ENCODE results near the gene CCDC110.

The CCDC110 gene

DNA sequence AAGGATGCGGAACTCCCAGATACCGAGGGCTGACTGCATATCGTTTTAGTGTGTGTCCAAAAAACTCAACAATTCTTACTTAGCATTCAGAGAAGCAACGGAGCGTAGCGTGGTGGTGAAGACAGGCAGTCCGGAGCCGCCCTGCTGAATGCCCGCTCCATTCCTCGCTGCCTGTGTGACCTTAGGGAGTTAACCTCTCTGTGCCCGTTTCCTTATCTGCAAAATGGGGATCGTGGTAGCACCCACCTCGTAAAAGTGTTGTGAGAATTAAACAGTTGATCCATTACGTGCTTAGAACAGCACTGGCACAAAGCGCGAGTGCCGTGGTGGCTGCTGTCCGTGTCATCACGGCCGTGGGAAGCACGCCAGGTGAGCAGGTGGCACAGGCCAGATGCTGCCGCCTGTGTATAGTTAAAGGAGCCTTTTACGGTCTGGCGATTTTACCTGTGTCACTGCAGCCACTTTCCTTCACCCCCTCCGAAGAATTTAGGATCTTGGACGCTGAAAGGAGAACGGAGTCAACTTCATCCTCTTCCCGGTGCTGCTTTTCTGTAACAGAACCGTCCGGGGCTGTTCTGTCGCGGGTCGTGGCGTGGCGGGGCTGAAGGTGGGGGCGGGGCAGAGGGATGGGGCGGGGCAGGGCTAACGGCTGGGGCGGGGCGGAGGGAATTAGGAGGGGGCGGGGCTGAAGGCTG, 885 bp downstream of the CCDC110 start:
- DNase-seq: peak; percentile 83

DNA sequence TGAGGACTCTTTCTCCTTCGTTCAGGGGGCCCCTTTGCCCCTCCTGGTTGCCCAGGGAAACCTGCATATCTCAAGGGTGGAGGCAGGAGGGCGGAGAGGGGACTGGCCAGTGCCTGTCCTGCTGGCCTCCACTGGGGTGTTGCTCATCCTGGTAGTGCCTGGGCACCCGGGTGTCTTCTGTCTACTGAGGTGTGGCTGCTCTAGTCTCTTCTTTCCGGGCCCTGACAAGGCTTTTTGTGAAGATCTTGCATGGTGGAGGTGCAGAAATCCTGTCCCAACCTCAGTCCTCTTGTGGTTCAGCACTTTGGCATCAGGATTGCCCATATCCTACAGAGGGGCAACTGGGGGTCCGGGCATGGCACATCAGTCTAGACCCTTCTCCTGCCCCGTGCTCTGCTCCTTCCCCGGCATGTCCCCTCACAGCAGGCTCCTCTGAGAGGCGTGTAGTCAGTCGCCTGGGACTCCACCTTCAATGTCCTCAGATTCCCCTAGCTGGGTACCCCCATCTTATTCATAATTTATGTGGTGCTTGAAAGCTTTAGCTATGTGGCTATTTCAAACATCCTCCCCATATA, 1.9 kb downstream of the CCDC110 start:
- DNase-seq: no peak

DNA sequence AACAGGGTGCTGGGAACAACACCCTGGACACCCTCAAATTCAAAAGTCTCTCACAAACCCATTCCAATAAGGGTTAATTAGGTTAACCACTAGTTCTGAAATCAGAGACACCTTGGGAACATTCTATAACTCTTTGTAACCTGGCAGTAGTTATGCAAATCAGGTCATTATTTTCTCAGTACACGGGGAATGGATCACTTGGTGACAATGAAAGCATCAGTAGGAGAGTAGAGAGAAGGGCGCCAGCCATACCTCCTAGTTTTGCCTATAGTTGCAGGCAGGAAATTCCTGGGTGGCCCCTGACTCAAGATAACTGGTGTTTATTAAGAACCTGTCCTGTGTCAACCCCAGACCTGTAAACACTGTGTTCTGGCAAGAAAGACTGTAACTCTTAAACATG, 2.5 kb downstream of the CCDC110 start:
- no peak for DNase-seq

DNA sequence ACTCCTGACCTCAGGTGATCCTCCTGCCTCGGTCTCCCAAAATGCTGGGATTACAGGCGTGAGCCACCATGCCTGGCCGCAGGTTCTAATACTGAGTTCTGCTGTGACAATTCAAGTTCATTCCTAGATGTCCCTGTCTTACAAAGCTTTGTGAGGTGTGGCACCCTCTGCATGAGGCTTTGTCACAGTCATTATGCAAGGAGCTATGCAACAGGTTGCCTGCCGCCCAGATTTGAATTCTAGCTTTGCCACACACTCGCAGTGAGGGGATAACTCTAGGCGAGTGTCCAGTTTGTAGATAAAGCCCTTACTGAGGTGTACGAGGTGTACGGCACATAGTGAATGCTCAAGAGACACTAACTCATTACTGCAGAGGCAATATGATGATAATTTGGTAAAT, 3.5 kb downstream of the CCDC110 start:
- no peak for DNase-seq

DNA sequence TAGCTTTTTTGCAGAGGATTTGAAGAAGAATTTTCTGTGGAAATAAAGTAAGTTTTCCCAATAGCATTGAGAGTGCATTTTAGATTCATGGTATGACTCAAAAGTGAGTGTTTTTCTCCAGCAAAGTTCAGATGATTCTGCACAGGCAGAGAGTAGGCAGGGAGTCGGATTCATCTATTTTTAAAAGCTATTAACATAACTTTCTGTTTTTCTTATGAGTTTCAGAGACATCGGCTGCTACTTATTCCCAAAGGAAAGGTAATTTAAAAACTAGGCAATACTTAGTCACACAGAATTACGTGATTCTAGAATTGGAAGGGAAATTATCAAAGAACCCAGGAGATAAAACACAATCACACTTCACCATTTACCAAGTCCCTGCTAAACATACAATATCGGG, 4.4 kb downstream of the CCDC110 start:
- DNase-seq: no peak

DNA sequence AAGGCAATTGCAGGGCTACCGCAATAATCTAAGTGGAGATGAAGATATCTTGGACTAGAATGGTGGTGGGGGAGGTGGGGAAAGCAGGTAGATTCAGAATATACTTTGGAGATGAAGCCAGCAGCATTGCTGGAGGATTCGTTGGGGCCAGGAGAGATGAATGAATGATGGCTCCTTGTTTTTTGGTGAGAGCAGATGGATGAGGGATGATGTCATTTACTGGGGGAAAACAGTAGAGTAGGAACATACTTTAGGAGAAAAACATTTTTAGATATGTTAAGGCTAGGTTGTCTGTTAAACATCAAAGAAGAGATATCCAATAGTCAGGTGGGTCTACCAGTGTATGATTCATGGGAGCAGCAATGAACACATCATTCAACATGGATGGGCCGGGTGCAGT, 5.8 kb downstream of the CCDC110 start:
- no peak for DNase-seq

DNA sequence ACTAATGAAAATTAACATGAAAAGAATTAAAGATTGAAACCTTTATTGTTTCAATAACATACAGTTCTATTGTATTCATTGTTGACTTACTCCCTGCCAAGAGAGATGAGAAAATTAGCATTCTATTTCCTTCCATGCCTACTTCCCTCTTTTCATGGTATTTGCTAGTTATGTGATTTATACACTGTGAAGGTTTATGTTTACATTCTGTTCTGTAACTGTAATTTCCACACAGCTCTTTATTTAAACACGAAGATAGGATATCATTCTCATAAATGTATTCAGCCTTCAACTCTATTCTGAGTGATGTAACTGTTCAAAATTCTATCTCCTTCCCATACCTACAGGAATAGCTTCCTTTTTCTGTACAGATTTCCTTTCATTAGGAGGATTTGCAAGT, 6.6 kb downstream of the CCDC110 start:
- DNase-seq: no peak

DNA sequence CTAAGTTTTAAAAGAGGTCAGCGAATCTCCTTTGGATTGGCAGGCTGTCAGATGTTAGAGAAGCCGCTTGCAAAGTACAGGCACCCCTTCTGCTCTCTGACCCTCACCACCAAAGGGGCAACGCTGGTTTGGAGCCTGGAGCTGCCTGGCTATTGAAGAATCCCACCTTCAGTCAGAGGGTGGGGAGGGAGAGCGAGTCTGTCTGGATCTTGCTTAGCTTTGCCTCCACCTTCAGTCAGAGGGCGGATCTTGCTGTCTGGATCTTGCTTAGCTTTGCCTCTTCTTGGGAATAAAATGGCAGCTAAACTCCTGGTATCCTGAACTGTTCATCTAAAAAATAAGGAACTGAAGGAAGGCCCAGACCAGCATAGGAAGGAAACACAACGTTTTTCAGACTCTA, 7.3 kb downstream of the CCDC110 start:
- DNase-seq: no peak

DNA sequence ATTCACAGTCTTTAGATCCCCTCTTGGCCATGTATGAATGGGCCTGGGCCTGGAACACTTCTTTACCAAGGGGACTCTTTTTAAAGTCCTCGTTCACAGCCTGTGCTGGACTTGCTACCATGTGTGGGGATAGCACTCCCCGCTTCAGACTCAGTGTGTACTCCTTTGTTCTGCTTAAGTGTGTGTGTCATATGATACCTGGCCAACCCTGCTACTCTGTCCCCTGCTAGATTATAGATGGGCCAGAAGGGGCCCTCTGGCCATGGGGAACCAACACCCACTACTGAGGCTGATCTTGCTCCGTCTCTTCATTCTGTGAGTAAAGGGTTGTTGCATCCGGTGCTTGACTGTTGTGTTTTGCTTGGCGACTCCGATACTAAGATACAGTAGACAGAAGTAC, 8.0 kb downstream of the CCDC110 start:
- DNase-seq: no peak

DNA sequence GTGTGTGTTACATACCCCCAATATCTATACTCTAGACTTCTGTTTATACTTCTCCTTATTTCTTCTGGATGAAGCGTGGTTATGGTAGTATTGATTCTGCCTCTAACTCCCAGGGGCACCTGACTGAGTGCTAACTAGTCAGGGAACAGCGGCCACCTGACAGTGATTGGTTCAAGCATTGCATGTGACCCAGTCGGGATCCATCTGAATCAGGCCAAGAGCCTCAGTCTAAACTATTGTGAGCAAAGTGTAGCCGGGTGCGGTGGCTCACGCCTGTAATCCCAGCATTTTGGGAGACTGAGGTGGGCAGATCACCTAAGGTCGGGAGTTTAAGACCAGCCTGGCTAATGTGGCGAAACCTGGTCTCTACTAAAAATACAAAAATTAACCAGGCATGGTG, 10.0 kb downstream of the CCDC110 start:
- DNase-seq: no peak

DNA sequence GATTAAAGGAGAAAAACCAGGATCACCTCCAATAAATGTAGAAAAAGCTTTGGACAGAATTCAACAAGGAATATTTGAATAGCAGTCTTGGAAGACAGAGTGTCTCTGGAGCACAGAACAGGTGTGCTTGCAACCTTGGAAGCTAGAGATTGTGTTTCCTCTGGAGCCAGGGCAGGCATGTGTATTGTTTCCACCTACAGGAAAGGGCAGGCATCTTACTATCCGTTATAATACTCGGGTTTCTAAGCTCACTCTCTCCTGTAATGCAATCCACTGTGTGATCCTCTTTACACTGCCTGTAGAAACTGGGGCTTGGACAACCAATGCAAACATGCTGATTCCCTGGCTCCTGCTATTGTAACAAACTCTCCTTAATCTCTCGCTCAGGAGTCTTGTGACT, 14.4 kb downstream of the CCDC110 start:
- no peak for DNase-seq

DNA sequence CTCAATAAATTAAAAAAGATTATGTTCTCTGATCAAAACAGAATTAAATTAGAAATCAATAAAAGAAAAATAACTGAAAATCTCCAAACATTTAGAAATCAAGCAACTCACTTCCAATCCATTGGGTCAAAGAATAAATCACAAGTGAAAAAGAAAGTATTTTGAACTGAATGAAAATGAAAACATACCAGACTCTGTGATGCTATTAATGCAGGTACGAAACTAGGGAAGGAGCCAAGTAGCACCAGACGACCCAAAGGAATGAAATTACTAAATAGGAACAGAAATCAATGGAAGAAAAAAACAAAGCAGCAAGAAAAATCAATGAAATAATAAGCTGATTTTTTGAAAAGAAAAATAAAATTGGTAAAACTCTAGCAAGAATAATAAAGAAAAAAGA, 15.4 kb downstream of the CCDC110 start:
- DNase-seq: no peak

DNA sequence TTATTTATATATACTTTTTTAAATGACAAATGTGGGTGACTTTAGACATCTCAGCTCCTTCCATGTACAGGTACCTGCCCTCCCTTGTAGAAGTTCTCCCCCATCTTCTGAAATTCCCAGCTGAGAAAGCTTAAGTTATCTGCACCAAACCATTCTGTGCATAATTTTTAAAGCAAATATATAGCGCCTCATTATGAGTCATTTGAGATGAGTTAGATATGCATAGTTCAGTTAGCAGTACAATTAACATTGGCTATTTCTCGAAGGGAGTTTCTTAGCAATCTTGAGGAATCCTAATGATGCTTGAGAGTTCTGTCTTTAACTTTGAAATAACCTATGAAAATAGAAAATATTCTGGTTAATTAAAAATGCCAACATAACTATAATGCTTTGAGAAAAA, 26.3 kb downstream of the CCDC110 start:
- DNase-seq: no peak

DNA sequence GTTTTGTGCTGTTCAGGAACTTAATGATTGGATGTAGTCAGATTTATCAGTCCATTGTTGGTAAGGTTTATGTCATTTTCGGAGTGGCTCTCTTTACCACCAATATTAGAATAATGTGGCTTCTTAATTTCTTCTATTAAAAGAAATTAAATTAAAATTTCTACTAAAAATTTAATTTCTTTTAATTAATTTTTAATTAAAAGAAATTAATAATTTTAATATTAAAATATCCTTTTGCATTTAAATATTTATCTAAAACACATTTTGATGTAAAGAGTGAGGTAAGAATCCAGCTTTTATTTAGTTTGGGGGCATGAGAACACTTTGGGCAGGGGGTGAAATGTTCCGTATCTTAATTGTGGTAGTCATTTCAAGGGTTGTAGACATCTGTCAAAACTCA, 30.1 kb downstream of the CCDC110 start:
- no peak for DNase-seq

DNA sequence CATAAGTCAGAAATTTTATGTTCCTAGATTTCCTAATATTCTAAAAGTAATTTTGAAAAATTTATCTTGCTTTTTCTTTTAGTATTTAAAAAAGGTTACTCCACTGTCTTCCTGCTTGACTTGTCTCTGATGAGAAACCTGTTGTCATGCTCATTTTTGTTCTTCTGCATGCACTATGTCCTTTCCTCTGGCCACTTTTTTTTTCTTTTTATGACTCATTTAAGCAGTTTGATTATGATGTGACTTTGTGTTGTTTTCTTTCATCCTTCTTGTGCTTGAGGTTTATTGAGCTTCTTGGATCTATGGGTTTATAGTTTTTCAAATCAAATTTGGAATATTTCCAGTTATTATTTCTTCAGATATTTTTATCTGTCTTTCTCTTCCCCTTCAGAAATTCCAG, 33.7 kb downstream of the CCDC110 start:
- no peak for DNase-seq

DNA sequence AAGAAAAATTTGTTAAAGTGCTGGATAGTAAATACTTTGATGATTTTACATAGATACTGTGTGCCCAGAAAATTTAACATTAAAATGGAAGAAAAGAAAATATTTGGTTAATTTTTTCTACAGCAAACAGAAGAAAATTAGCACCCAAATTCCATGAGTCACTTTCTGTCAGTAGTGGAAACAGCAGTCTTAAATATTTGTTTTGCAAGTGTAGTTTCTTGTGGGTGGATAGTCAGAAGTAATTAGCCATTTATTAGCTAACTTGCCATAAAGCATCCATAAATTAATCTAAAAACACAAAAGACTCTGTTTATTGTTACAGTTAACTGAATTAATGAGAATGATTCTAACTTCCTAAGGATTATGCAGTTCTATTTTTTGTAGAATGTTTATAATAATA, 36.1 kb downstream of the CCDC110 start:
- DNase-seq: no peak

DNA sequence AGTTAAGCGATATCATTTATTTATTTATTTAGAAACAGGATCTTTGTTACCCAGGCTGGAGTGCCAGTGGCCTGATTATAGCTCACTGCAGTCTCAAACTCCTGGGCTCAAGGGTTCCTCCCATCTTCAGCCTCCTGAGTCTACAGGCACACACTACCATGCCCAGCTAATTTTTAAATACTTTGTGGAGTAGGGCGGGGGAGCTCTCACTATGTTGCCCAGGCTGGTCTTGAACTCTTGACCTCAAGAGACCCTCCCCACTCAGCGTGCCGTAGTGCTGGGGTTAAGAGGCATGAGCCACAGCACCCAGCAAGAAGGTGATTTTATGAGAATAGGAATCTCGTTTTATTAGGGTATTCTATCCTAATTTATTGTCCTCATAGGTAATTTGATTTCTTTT, 41.9 kb downstream of the CCDC110 start:
- no peak for DNase-seq

DNA sequence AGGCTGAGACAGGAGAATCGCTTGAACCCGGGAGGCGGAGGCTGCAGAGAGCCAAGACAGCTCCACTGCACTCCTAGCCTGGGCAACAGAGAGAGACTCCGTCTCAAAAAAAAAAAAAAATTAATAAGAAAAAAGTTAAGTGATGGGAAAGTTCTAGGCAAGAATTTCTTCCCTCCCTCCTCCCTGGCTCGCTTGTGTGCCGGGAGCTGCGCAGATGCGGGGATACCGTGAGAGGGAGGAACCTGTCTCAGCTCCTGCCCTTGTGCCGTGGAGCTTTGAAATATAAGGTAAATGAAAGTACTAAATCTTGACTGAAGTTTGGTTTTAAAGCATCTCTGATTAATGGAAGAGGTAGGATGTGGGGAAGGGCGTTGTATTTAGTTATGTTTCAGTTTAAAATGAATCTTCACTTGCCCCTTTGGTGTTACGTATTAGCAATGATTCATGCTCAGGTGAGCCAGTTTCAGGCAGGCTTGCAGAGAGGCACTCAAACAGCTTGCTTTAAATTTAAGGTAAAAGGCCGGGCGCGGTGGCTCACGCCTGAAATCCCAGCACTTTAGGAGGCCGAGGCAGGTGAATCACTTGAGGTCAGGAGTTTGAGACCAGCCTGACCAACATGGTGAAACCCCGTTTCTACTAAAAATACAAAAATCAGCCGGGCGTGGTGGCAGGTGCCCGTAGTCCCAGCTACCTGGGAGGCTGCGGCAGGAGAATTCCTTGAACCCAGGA, 44.4 kb downstream of the CCDC110 start:
- no peak for DNase-seq

DNA sequence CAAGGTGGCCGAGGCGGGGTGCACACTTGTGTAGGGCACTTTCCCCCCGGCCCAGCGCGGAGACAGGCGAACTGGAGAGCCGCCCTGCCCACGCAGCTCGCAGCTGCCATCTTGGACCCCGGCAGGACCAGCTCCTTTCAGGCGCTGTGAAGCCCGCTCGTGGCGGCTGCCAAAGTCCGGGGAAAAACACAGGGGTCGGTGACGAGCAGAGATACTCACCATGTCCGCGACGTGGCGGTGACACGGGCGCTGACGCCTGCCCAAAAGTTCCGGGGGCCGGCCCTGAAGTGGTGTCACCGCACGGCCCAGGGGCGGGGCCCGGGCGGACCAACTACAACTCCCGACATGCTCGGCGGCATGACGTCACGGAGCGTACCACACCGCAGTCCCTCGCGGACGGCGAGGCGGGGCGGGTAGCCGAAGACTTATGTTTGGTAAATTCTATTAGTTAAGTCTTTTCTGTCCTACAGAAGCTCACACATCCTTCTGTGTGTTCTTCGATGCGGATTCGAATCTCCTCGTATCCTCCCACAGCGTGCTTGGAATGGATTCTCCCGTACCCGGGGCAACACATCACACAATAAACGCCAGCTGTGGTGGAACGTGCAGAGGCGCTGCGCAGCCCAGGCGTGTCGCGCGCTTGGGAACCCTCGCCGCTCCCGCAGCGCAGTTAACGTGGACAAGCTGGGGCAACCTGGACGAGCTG, 45.7 kb downstream of the CCDC110 start, which contains the start of gene UFSP2:
TSS of gene UFSP2 (minus strand) at position 318 of the 706 bp plus-strand sequence. CDS start at position 222, 96 bp downstream.
- peak; percentile 96 for DNase-seq

DNA sequence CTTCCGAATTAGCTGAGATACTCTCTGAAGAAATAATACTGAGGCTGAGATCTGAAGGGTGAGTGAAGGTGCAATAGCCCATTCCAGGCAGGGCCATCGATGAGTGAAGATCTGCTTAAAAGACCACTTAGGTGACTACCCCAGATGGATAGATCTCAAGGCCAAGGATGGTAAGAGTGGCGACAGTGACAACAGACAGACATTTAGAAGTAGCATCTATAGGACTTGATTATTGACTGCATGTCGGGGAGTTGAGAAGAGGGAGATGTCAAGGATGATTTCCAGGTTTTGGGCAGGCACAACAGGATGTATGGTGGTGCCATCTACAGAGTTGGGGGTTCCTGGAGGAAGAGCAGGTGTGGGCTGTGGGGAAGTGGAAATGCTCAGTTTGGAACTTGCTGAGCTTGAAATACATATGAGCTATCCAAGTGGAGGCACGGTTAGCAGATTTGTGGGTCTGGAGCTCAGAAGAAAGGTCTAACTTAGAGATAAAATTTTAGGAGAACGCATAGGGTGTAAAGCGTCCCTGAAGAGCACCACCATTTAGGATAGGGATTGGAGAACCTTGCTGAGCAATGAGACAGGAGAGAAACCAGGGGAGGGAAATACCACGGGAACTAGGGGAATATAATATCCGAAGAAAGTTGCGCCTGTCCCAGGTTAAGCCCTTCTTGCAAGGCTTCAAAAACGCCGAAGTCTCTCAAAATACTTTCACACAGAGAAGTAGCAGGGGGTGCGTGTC, 46.5 kb downstream of the CCDC110 start:
- DNase-seq: no peak

DNA sequence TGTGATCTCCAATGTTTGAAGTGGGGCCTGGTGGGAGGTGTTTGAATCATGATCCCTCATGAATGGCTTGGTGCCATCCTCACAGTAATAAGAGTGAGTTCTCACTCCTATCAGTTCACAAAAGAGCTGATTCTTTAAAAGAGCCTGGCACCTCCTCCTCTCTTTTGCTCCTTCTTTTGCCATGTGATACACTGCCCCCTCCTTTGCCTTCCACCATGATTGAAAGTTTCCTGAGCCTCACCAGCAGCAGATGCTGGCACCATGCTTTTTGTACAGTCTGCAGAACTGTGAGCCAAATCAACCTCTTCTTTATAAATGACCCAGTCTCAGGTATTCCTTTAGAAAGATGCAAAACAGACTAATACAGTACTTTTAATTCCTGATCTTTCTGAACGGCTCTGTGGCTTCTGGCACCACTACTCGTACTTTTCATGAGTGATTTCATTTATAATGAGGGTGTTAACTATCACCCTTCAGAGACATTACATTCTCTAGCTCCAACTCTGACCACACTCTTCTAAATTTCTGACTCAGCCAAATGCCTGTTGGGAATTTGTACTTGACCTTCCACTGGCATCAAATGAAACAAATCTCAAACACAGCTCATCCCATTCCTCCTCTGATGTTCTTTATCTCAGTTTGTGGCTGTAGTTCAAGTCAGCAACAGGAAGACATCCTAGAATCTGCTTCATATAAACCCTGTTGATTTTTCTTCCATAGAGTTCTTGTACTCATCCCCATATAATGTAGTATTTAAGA, 50.0 kb downstream of the CCDC110 start:
- DNase-seq: no peak

DNA sequence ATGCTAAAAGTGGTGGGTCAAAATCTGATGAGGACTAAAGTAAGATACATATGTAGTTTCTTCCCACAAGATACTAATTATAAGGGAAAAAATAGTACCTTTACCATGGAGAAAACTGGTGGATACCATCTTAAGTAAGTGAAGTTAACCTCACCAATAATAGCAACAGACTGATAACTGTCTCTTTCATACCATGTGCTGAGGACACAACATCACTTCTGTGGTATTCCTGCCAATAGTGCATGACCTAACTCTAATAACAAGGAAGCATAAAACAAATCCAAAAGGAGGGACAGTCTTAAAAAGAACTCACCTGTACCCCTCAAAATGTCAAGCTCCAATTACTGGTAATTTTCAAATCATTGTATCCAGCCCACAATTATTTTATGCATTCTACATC, 54.6 kb downstream of the CCDC110 start:
- DNase-seq: no peak
